Activated T-cell treated with anti-CD3 and anti-CD28 coated beads, Interleukin-2, amount 50 U/mL, for 4 hours (primary cell): Measurements from ENCODE around the gene NUP153. TPM values are rescaled to one million over a fixed set of nuclear protein-coding genes. Genes with fewer than 3 reads are reported as not detected.

Experiments used
- ATAC-seq, 2 donors: fragments of 200-7000 bp; cut with Tn5 transposase; one replicate each; pipeline ENCODE4 v1.10.0; 2021
- DNase-seq: peaks from one replicate; pipeline ENCODE4 v3.0.0-alpha.2; 2020
- H3K27me3 Mint-ChIP-seq: one replicate; pipeline ENCODE4 v1.8.0; 2021; ENCODE audit warnings: low read depth, mixed read lengths
- H3K36me3 Mint-ChIP-seq: one replicate; pipeline ENCODE4 v1.8.0; 2022; ENCODE audit warnings: mixed read lengths; ENCODE audit not compliant: insufficient read depth
- H3K4me1 Mint-ChIP-seq: one replicate; pipeline ENCODE4 v1.8.0; 2021; ENCODE audit warnings: low read depth, mixed read lengths
- H3K4me3 Mint-ChIP-seq: one replicate; pipeline ENCODE4 v1.8.0; 2021; ENCODE audit warnings: mild to moderate bottlenecking, moderate library complexity, mixed read lengths
- H3K9me3 Mint-ChIP-seq: one replicate; pipeline ENCODE4 v1.8.0; 2021; ENCODE audit warnings: mixed read lengths
- total RNA-seq, 3 donors: library from RNA; stranded (reverse); gene quantifications; one replicate each; pipeline ENCODE4 v1.2.1, GENCODE V29; 2021

NUP153 gene
- total RNA-seq, 3 donors from 2014 or later, result 105 to 108 (median 106) TPM

GRCh38 chr6:17622144-17622543 is 84.6 kb downstream of the NUP153 start:
- H3K9me3 Mint-ChIP-seq, result no peaks in the 10 kb centered on the region
- peaks cover 22% of the 10 kb centered on the region for H3K4me1 Mint-ChIP-seq
- no peak for DNase-seq
- H3K4me3 Mint-ChIP-seq, result no peak overlapping the region
- no peaks in the 10 kb centered on the region for H3K27me3 Mint-ChIP-seq
- H3K36me3 Mint-ChIP-seq, result peaks cover 51% of the 10 kb centered on the region
- no peak for ATAC-seq

GRCh38 chr6:17621003-17621402 is 85.7 kb downstream of the NUP153 start:
- ATAC-seq (no peak), DNase-seq (no peak)
- peaks cover 53% of the 10 kb centered on the region for H3K36me3 Mint-ChIP-seq
- no peaks in the 10 kb centered on the region for H3K27me3 Mint-ChIP-seq
- H3K9me3 Mint-ChIP-seq, result no peaks in the 10 kb centered on the region
- peaks cover 22% of the 10 kb centered on the region for H3K4me1 Mint-ChIP-seq
- H3K4me3 Mint-ChIP-seq, result no peak overlapping the region

DNA sequence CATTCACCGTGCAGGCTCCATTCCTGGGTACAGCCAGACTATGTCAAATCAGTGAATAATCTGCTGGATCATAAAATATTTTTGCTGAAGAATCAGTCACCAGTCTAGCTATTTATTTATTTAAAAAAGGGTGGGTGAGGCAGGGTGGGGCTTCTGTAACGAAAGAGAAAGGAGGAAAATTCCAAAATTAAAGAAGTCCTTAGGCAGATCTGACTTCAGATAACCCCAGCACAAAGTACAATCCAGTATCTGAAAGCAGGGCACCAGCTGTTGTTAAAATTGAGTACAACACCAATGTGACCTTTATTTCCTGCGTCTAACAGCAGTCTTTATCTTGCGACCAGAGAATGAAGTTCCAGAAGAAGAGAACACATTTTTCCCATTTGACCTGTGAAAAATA is 90.9 kb downstream of the NUP153 start:
- Mint-ChIP-seq H3K4me3 (no peak overlapping the region), H3K9me3 (no peaks in the 10 kb centered on the region), H3K27me3 (no peaks in the 10 kb centered on the region), H3K4me1 (peaks cover 7% of the 10 kb centered on the region), H3K36me3 (peaks cover 41% of the 10 kb centered on the region)
- ATAC-seq, result no peak
- DNase-seq, result no peak

DNA sequence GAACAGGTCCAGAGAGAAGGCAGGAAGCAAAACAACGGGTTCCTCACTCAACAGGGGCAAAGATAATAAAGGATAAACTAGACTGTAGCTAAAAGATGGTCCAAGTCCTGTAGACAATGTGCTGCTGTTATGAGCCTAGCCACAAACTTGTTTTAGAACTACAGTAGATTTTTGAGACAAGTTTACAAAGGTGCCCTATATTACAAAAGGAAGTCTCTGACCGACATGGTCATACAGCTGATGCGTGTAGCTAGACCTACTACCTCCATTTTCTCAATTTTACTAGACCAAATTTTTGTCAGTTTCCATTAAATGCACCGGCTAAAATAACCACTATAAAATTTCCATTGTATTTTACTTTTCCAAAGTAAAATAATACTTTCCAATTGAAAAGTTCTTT is 94.7 kb downstream of the NUP153 start:
- Mint-ChIP-seq H3K36me3 (peaks cover 18% of the 10 kb centered on the region), H3K4me1 (peaks cover 3% of the 10 kb centered on the region), H3K9me3 (no peaks in the 10 kb centered on the region), H3K4me3 (no peak overlapping the region), H3K27me3 (no peaks in the 10 kb centered on the region)
- ATAC-seq (no peak), DNase-seq (no peak)

DNA sequence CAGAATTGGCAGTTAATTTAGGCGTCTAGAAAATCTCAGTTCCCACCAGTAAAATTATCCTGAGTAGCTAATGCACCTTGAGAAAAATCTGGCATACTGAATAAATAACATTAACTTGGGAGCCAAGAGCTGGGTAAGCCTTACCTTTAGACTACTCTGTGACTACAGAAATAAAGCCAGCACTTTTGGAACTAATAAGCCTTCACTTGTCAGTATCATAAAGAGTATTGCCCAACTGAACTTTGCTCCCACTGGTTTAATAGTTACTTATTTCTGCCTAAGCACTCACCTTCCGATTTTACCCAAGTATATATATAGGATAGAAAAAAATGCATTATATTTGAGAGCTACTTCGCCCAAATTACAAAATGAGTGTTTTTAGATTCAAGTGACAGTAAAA is 95.9 kb downstream of the NUP153 start:
- H3K9me3 Mint-ChIP-seq, result no peaks in the 10 kb centered on the region
- H3K36me3 Mint-ChIP-seq, result peaks cover 14% of the 10 kb centered on the region
- peaks cover 3% of the 10 kb centered on the region for H3K4me1 Mint-ChIP-seq
- no peak overlapping the region for H3K4me3 Mint-ChIP-seq
- no peak for ATAC-seq
- no peaks in the 10 kb centered on the region for H3K27me3 Mint-ChIP-seq
- no peak for DNase-seq

DNA sequence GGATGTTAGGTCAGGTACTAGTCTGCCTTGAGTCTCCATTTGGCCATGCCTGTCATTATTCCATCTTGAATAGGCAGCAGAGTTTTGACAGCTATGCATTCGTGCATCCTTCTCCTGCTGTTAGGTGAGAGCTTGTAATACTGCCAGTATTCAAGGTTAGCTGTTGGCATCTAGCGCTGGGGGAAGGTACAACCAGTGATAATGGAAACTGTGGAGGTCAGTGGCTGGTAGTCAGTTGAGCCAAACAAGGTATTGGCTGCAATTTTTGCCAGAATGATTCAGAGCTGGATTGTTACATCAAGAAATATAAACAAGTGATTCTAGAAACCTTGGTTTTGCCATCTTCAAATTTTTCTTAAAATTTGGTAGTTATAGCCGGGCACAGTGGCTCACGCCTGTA is 100.1 kb downstream of the NUP153 start:
- Mint-ChIP-seq H3K9me3 (no peaks in the 10 kb centered on the region), H3K4me1 (peaks cover 30% of the 10 kb centered on the region), H3K36me3 (peaks cover 13% of the 10 kb centered on the region), H3K4me3 (no peak overlapping the region), H3K27me3 (no peaks in the 10 kb centered on the region)
- ATAC-seq (no peak), DNase-seq (no peak)

GRCh38 chr6:17602888-17603287 is 103.8 kb downstream of the NUP153 start:
- H3K4me1 Mint-ChIP-seq, result peaks cover 38% of the 10 kb centered on the region
- DNase-seq (no peak), ATAC-seq (no peak)
- peak overlapping the region; percentile 21 for H3K4me3 Mint-ChIP-seq
- H3K9me3 Mint-ChIP-seq, result no peaks in the 10 kb centered on the region
- no peaks in the 10 kb centered on the region for H3K27me3 Mint-ChIP-seq
- H3K36me3 Mint-ChIP-seq, result peaks cover 10% of the 10 kb centered on the region

- Mint-ChIP-seq H3K4me3 (peak overlapping the region; percentile 91), H3K4me1 (peaks cover 38% of the 10 kb centered on the region), H3K36me3 (peaks cover 10% of the 10 kb centered on the region), H3K27me3 (no peaks in the 10 kb centered on the region), H3K9me3 (no peaks in the 10 kb centered on the region)
- ATAC-seq (no peak), DNase-seq (no peak)
Observed at GRCh38 chr6:17601386-17601703, 105.4 kb downstream of the NUP153 start.

DNA sequence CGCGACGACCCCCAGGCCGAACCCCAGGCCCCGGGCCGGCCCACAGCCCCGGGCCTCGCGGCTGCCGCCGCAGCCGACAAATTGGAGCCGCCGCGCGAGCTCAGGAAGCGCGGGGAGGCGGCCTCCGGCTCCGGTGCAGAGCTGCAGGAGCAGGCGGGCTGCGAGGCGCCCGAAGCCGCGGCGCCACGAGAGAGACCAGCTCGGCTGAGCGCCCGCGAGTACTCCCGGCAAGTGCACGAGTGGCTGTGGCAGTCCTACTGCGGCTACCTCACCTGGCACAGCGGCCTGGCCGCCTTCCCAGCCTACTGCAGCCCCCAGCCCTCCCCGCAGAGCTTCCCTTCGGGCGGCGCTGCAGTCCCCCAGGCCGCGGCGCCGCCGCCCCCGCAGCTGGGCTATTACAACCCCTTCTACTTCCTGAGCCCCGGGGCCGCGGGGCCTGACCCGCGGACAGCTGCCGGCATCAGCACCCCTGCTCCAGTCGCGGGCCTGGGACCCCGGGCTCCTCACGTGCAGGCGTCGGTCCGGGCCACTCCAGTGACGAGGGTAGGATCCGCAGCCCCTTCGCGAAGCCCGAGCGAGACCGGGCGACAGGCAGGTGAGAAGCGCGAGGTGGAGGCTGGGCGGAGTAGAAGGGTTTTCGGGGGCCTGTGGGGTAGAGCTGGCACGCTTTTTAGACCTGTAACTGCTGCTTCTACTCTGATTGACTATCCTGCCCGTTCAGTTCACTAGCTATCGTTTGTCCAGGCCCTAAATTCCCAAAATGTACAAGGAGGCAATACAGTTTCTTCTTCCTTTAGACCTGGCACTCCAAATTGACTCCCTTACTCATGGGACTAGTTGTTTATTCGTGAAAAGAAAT is 106.0 kb downstream of the NUP153 start:
- peak; percentile 24 for DNase-seq
- peak overlapping the region; percentile 91 for H3K4me3 Mint-ChIP-seq
- H3K9me3 Mint-ChIP-seq, result no peaks in the 10 kb centered on the region

DNA sequence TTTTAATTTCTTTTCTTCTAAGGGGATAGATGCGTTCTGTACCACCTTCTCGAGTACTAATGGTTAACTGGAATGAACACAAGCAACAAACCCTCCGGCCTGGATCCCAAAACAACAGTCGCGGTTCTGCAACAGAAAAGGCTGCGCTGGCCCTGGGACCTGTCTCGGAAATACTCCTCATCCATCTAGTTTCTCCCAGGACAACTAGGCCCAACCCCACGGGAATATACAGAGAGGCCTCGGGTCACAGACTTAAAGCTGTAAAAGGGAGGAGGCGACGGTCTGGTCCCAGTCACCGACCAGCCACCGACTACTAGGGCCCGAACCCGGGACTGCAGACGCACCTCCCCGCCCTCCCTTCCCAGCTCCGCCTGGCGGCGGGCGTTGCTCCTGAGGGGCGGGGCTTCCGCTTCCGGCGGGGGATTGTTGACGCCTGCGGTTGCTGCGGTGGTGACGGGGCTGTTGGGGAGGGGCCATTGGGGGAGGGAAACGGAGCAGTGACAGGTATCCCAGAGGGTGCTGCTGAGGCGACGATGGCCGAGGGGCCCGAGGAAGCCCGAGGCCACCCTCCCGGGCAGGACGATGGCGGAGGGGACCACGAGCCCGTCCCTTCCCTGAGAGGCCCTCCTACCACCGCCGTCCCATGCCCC is 106.7 kb downstream of the NUP153 start, which contains the start of gene FAM8A1:
FAM8A1 (plus strand) TSS at position 426 of the 650 bp plus-strand sequence; CDS start at position 534, 108 bp downstream.
- peaks cover 38% of the 10 kb centered on the region for H3K4me1 Mint-ChIP-seq
- no peaks in the 10 kb centered on the region for H3K27me3 Mint-ChIP-seq
- DNase-seq (peak; percentile 95), ATAC-seq (peak; percentile 90 to 92)
- H3K4me3 Mint-ChIP-seq, result peak within 1 kb of the TSS; percentile 91
- peaks cover 10% of the 10 kb centered on the region for H3K36me3 Mint-ChIP-seq
- no peaks in the 10 kb centered on the region for H3K9me3 Mint-ChIP-seq

More for the DNA sequence above, 106.0 kb downstream of the NUP153 start:
- Mint-ChIP-seq H3K27me3 (no peaks in the 10 kb centered on the region), H3K4me1 (peaks cover 38% of the 10 kb centered on the region), H3K36me3 (peaks cover 10% of the 10 kb centered on the region)
- ATAC-seq, result peak; percentile 56 to 65

GRCh38 chr6:17596085-17596484 is 110.6 kb downstream of the NUP153 start:
- no peaks in the 10 kb centered on the region for H3K36me3 Mint-ChIP-seq
- H3K9me3 Mint-ChIP-seq, result no peaks in the 10 kb centered on the region
- H3K4me1 Mint-ChIP-seq, result peaks cover 5% of the 10 kb centered on the region
- no peaks in the 10 kb centered on the region for H3K27me3 Mint-ChIP-seq
- H3K4me3 Mint-ChIP-seq, result no peak overlapping the region
- ATAC-seq (no peak), DNase-seq (no peak)

DNA sequence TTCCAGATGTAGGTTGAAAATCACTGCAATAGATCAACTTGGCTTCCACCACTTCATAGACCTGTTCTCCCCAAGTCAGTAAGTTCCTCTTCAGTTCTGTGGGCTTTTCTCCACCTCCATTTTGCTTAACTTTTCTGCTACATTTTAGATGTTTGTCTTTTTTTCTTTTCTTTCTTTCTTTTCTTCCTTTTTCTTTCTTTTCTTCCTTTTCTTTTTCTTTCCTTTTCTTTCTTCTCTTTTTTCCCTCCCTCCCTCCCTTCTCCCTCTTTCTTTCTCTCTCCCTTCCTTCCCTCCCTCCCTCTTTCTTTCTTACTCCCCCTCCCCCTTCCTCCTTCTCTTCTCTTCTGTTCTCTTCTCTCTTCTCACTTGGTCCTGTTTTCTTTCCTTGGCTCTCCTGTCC is 113.5 kb downstream of the NUP153 start:
- Mint-ChIP-seq H3K9me3 (no peaks in the 10 kb centered on the region), H3K4me3 (no peak overlapping the region), H3K36me3 (no peaks in the 10 kb centered on the region), H3K4me1 (peaks cover 11% of the 10 kb centered on the region), H3K27me3 (no peaks in the 10 kb centered on the region)
- ATAC-seq, result no peak
- no peak for DNase-seq

DNA sequence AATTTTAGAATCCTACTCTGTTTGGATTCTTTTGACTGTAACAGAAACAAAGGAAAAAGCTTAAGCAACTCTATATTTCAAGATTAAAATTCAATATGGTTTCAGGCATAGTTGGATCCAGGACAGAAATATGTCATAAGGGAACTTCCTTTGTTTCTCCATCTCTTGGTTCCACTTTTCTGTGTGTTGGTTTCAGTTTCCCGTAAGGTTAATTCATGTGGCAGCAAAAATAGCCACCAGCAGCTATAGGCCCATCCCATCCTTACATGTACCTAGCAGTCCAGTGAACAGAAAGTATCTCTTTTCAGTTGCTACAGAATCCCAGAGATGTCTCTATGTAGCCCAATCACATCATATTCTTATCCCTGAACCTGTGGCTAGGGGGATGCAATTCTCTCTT is 115.4 kb downstream of the NUP153 start:
- no peak for ATAC-seq
- no peaks in the 10 kb centered on the region for H3K9me3 Mint-ChIP-seq
- no peak for DNase-seq
- H3K36me3 Mint-ChIP-seq, result no peaks in the 10 kb centered on the region
- no peak overlapping the region for H3K4me3 Mint-ChIP-seq
- H3K27me3 Mint-ChIP-seq, result no peaks in the 10 kb centered on the region
- peaks cover 11% of the 10 kb centered on the region for H3K4me1 Mint-ChIP-seq

DNA sequence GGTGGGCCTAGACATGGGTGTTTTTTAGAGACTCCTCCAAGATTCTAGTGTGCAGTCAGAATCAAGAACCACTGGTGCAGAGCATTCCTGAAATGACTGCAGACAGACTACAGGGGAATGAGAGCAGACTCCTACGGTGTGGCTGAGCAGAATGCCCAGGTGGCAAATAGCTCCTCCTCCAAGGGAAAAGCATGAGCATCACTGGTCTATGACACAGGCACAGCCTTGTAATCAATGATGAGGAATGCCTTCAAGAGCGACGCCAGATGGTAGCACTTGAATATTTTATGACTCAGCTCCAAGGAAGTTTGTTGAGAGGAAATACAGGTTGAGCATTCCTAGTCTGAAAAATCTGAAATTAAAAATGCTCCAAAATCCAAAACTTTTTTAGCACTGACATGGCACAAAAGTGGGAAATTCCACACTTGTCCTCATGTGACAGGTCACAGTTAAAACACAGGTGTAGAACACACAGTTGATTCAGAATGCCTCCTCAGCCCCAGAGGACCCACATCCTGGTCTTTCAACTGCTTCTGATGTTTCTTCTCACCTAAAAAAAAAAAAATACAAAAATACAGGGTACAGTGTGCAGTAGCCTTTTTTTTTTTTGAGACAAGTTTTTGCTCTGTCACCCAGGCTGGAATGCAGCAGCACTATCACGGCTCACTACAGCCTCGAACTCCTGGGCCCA is 117.2 kb downstream of the NUP153 start:
- H3K4me1 Mint-ChIP-seq, result peaks cover 16% of the 10 kb centered on the region

More for the DNA sequence above, 117.2 kb downstream of the NUP153 start:
- DNase-seq, result no peak
- Mint-ChIP-seq H3K9me3 (no peaks in the 10 kb centered on the region), H3K27me3 (no peaks in the 10 kb centered on the region), H3K4me3 (no peak overlapping the region), H3K36me3 (no peaks in the 10 kb centered on the region)
- ATAC-seq, result peak; percentile 67 to 79
